ENCODE data around the gene ZNF540.
A peak's percentile ranks its signal among the peaks of the same experiment; 100 is the strongest.
"Not testable (repeated sequence)": the region's sequence is repeated elsewhere in the genome, so short reads cannot be mapped to it uniquely, and the experiment has no call there.

Gene ZNF540

GRCh38 chr19:37594304-37594981 is at the start of gene ZNF540, which contains the start of gene ZNF571:
Gene ZNF540 (plus strand): TSS chr19:37594876. CDS start chr19:37598448, 3,572 bp downstream.
Gene ZNF571 (minus strand): TSS chr19:37594792. CDS start chr19:37586676, 8,116 bp downstream.
- DNase-seq = peak; percentile 95

- DNase-seq = peak; percentile 72
Observed at GRCh38 chr19:37551129-37551993, 43.3 kb upstream of the ZNF540 start.

GRCh38 chr19:37563518-37563917 is 31.2 kb upstream of the ZNF540 start:
- no peak for DNase-seq

- no peak for DNase-seq
Observed at GRCh38 chr19:37564624-37565369, 29.9 kb upstream of the ZNF540 start.

- no peak for DNase-seq
Observed at GRCh38 chr19:37565370-37565669, 29.4 kb upstream of the ZNF540 start.

GRCh38 chr19:37572203-37572602 is 22.5 kb upstream of the ZNF540 start:
- no peak for DNase-seq

GRCh38 chr19:37583340-37583739 is 11.3 kb upstream of the ZNF540 start:
- DNase-seq = no peak

- DNase-seq = no peak
Observed at GRCh38 chr19:37593996-37594303, 726 bp upstream of the ZNF540 start.

- DNase-seq = peak; percentile 83
Observed at GRCh38 chr19:37594982-37595382, 306 bp downstream of the ZNF540 start.

- DNase-seq = no peak
Observed at GRCh38 chr19:37635076-37636056, 40.7 kb downstream of the ZNF540 start.

GRCh38 chr19:37654118-37654517 is 59.4 kb downstream of the ZNF540 start:
- DNase-seq = no peak

- peak; percentile 9 for DNase-seq
Observed at GRCh38 chr19:37654629-37655300, 60.1 kb downstream of the ZNF540 start.

GRCh38 chr19:37655301-37655688 is 60.6 kb downstream of the ZNF540 start, which contains the start of gene ZFP30:
Gene ZFP30 (minus strand): TSS chr19:37655465. CDS start chr19:37647822, 7,643 bp downstream.
- DNase-seq = peak; percentile 72

- DNase-seq = peak; percentile 84
Observed at GRCh38 chr19:37655689-37656371, 61.2 kb downstream of the ZNF540 start.

- not testable (repeated sequence) for DNase-seq
Observed at GRCh38 chr19:37657157-37657556, 62.5 kb downstream of the ZNF540 start.
